Activated T-cell treated with anti-CD3 and anti-CD28 coated beads, Interleukin-2, amount 50 U/mL, for 4 hours (primary cell): ENCODE results near the gene TOMM40L. TPM values are rescaled to one million over a fixed set of nuclear protein-coding genes. Genes with fewer than 3 reads are reported as not detected.
A peak's percentile ranks its signal among the peaks of the same experiment; 100 is the strongest.

Experiments used
- ATAC-seq, 2 donors: fragments of 200-7000 bp; cut with Tn5 transposase; one replicate each; pipeline ENCODE4 v1.10.0; 2021
- DNase-seq: peaks from one replicate; pipeline ENCODE4 v3.0.0-alpha.2; 2020
- H3K27me3 Mint-ChIP-seq: one replicate; pipeline ENCODE4 v1.8.0; 2021; ENCODE audit warnings: low read depth, mixed read lengths
- H3K36me3 Mint-ChIP-seq: one replicate; pipeline ENCODE4 v1.8.0; 2022; ENCODE audit warnings: mixed read lengths; ENCODE audit not compliant: insufficient read depth
- H3K4me1 Mint-ChIP-seq: one replicate; pipeline ENCODE4 v1.8.0; 2021; ENCODE audit warnings: low read depth, mixed read lengths
- H3K4me3 Mint-ChIP-seq: one replicate; pipeline ENCODE4 v1.8.0; 2021; ENCODE audit warnings: mild to moderate bottlenecking, moderate library complexity, mixed read lengths
- H3K9me3 Mint-ChIP-seq: one replicate; pipeline ENCODE4 v1.8.0; 2021; ENCODE audit warnings: mixed read lengths
- total RNA-seq, 3 donors: library from RNA; stranded (reverse); gene quantifications; one replicate each; pipeline ENCODE4 v1.2.1, GENCODE V29; 2021

Gene TOMM40L
- total RNA-seq, 3 donors from 2014 or later: 23.8 to 29.8 (median 25.5) TPM

DNA sequence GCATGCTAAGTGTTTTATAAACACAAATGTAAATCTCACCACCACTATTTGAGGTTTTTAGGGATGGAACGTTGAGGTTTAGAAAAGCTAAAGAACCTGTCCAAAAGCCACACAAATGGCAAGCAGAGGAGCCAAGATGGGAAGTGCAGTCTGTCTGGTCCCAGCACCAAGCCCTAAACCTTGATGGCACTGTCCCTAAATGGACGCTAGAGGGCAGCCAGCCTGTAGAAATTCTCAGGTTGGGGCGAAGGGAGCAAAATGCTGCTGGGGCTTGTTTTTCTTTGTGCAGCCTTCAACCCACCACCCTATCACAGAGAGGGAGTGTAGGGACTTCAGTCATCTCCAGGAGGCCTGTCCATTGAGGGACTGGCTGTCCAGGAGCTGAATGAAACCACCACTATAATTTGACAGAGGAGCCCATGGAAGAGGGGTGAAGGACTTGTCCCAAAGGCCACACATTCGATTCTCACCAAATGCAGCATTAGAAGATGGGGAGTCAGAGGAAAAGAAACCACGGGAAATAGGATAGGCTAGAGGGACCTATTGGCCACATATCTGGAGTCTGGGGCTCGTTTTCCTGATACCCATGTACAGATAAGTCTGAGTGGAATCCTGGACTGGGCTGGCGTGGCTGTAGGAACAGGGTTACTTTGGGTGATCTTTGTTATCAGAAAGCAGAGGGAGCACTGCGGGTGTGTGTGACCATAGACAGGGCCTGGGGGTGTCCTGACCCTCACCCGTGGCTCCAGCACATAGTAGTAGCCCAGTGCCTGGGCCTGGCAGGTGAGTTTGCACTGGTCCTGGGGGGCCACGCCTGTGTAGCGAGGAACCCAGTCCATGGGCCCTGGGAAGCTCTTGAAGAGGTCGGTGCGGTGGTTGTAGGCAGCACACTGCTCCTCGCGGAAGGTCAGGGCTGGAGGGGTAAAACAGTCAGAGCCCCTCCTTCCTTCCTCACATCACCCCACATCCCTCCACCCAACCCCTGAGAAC is 33.1 kb upstream of the TOMM40L start:
- H3K27me3 Mint-ChIP-seq: no peaks in the 10 kb centered on the region
- peak; percentile 59 for DNase-seq
- no peaks in the 10 kb centered on the region for H3K9me3 Mint-ChIP-seq
- H3K36me3 Mint-ChIP-seq: no peaks in the 10 kb centered on the region
- no peak overlapping the region for H3K4me3 Mint-ChIP-seq
- peaks cover 36% of the 10 kb centered on the region for H3K4me1 Mint-ChIP-seq
- ATAC-seq: peak; percentile 91 to 95

DNA sequence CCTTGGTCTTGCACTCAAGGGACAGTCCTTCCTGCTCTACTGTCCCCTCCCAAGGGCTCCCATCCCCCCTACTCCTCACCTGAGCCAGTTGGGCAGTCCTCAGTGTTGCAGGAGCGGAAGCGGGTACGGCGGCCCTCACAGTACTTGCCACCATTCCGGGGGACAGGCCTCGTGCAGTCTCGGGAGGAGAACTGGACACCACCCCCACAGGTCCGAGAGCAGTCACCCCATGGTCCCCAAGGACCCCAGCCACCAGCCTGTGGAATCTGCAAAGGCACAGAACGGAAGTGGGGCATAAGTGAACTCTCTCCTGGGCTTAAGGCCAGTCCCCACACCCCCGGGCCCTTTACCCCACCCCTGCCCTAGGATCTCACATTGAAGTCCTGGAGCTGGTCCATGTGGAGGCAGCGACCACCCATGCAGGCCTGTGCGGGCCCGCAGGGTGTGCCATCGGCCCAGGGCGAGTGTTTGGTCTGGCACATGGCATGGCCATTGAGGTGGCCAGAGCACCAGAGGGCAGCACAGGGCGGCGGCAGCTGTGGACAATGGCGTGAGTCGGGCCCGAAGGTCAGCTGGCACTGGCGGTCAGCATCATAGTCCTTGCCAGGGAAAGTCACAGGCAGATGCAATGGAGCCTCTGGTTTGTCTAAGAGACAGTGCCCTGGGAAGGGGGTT is 32.2 kb upstream of the TOMM40L start:
- Mint-ChIP-seq H3K27me3 (no peaks in the 10 kb centered on the region), H3K4me3 (no peak overlapping the region), H3K4me1 (peaks cover 30% of the 10 kb centered on the region), H3K36me3 (no peaks in the 10 kb centered on the region), H3K9me3 (no peaks in the 10 kb centered on the region)
- no peak for ATAC-seq
- DNase-seq: no peak

DNA sequence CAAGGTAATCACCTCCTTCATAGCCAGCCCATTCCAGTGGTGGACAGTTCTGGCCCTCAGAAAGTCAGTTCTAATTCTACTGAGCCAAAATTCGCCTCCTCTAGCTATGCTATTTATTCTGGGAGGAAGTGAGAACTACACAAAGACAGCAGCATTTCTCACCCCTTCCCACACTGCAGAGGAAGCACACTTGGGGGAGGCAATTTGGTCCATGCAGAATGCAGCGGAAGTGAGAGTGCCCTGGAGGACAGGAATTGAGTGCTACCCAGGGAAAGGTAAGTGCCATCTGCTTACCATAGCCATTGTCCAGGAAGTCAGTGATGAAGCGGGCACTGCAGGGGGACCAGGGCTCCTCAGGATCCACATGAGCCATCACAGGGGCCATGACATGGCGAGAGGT is 30.7 kb upstream of the TOMM40L start:
- Mint-ChIP-seq H3K4me1 (peaks cover 31% of the 10 kb centered on the region), H3K27me3 (no peaks in the 10 kb centered on the region), H3K9me3 (no peaks in the 10 kb centered on the region), H3K4me3 (no peak overlapping the region), H3K36me3 (no peaks in the 10 kb centered on the region)
- ATAC-seq: no peak
- no peak for DNase-seq

DNA sequence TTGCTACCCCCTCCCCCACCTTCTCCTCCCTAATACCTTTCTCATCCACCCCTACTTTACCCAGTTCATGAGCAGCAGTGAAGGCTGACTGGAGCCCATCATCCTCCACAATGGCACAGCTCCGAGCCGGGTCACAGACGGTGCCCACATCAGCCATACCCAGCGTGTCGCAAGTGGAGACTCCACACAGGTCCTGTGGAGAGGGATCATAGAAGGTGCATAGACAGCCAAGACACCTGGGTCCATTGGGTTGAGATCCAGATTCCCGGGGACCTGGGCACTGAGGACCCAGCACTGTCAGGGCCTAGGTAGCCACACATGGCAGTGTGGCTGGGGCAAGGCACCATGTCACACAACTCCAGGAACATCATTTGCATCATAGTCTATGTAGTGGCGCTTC is 29.7 kb upstream of the TOMM40L start:
- H3K4me3 Mint-ChIP-seq: no peak overlapping the region
- DNase-seq (no peak), ATAC-seq (no peak)
- H3K9me3 Mint-ChIP-seq: no peaks in the 10 kb centered on the region
- peaks cover 40% of the 10 kb centered on the region for H3K4me1 Mint-ChIP-seq
- no peaks in the 10 kb centered on the region for H3K27me3 Mint-ChIP-seq
- H3K36me3 Mint-ChIP-seq: no peaks in the 10 kb centered on the region

DNA sequence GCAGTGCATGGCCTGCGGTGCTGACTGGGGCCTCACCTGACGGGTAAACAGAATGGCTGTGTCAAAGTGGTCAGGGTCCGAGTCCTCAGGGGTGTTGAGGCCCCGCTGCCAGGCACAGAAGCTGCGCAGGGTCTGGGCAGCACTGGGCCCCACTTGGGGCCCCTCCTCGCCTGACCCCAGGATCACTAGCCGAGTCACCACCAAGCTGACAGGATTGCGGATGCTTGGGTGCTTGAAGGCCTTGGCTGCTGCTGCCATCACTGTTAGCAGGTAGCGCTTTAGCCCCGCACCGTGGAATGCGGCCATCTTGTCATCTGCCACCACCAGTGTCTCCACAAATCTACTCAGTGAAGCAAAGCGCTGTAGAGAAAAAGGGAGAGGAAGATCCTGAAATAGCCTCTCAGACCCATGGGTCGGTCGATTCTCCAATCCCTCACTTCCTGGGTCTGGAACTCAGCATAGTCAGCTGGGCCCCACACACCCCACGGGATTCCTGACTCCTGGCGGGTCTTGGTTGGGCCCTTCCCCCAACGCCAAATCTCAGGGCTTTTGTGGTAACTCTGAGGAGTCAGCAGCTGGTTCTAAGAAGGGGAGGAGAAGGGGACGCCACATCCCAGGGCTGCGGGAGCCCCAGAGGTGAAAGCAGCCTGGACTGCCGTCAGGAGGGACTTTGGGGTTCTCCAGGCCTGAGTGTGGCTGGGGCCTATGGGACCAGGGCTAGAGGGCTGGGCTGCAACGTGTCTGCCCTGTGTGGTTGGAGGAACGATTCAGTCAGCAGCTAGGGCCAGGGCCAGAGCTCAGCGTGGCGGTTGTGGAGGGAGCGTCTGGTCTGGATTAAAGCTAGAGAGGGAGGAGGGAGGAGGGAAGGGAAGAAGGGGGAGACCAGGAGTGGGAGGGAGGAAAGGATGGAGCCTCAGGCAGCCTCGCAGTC is 29.1 kb upstream of the TOMM40L start:
- ATAC-seq: no peak
- Mint-ChIP-seq H3K36me3 (no peaks in the 10 kb centered on the region), H3K4me3 (no peak overlapping the region), H3K4me1 (peaks cover 47% of the 10 kb centered on the region), H3K9me3 (no peaks in the 10 kb centered on the region), H3K27me3 (no peaks in the 10 kb centered on the region)
- no peak for DNase-seq

DNA sequence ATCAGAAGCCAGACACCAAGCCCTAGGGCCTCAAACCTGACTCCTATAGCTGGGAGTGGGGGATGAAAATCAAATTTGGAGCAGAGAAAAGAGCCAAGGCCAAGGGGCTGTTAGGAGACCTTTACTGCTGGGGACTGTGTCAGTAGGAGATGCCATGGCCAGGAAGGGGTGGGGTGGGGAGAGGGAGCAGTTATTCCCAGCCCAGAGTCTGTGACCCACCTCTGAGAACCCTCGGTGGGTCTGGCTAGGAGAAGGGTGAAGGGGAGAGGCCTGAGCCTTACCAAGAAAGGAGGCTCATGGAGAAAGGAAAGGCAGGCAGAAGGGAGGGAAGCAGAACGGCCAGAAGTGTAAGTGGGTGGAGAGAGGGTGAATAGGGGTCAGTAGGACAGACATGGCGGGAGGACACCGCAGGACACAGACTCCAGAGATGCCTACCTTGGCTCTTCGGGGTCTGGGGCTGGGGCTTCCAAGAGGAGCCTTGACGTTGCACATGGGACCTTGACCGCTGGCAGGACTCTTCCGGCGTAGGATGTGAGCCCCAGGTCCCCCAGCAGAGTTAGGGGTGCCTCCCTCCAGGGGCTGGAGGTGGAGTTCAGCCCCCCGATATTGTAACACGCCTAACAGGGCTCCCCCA is 28.2 kb upstream of the TOMM40L start:
- H3K4me3 Mint-ChIP-seq: no peak overlapping the region
- ATAC-seq: no peak
- H3K27me3 Mint-ChIP-seq: no peaks in the 10 kb centered on the region
- H3K4me1 Mint-ChIP-seq: peaks cover 47% of the 10 kb centered on the region
- no peaks in the 10 kb centered on the region for H3K9me3 Mint-ChIP-seq
- DNase-seq: no peak
- H3K36me3 Mint-ChIP-seq: no peaks in the 10 kb centered on the region

DNA sequence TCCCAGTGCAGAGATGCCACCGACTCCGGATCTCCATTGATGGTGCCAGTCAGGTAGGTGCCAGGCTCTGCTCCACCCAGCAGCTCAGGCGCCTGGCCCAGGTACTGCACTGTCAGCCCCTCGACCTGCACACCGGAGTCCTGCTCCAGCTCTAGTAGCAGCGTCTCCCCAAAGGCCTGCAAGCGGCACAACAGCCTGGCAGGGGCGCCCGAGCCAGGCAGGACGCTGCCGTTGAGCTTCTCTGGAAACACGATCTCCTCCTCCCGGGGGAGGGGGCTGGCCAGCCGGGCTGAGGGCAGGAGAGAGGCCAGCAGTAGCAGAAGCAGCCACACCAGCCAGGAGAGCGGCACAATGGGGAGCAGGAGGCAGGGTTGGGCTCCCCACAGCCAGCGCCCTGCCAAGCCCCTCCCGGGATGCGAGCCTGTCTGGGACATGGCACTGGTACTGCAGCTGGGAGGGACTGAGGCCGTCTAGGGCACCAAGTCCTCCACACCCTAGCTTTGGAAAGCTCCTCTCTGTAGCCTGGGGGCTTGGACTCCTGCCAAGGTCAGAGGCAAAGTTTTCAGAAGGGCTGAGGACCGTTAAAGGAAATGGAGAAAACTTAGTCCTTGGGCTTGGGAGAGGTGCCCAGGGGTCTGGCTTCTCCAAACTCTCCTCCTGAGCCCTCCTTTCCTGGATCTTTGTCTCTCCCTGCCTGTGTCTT is 27.5 kb upstream of the TOMM40L start:
- H3K36me3 Mint-ChIP-seq: no peaks in the 10 kb centered on the region
- no peaks in the 10 kb centered on the region for H3K27me3 Mint-ChIP-seq
- H3K4me1 Mint-ChIP-seq: peaks cover 49% of the 10 kb centered on the region
- ATAC-seq (no peak), DNase-seq (no peak)
- no peak overlapping the region for H3K4me3 Mint-ChIP-seq
- H3K9me3 Mint-ChIP-seq: no peaks in the 10 kb centered on the region

DNA sequence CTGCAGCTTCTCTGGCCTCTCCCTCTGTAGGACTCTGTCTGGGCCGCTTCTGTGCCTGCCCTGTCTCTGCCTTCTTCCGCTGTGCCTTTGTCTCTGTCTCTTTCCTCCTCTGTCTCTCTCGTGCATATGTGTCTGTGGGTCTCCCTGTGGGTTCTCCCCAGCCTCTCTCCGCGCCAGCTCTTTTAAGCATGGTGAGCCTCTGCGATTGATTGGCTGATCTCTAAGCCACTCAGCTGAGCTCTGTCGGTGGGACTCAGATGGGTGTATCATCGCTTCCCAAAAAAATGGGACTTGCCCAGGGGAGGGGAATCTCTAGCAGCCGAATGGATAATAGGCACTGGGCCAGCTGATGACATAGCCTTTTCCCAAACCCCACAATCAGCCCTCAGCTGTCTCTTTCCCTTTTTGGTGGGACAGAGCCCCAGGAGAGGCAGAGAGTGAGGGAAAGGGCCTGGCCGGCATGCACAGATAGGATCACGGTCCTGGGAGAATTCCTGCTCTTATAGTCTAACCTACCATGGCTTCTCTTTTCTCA is 26.9 kb upstream of the TOMM40L start, which contains the start of gene ADAMTS4:
Gene ADAMTS4, minus strand, starts transcription at position 158 of the 535 bp plus-strand sequence. CDS start 427 bp downstream, outside the sequence.
- peak within 1 kb of the TSS; percentile 6 for H3K4me3 Mint-ChIP-seq
- no peak for ATAC-seq
- H3K4me1 Mint-ChIP-seq: peaks cover 56% of the 10 kb centered on the region
- peaks cover under 1% of the 10 kb centered on the region for H3K36me3 Mint-ChIP-seq
- no peak for DNase-seq
- no peaks in the 10 kb centered on the region for H3K27me3 Mint-ChIP-seq
- H3K9me3 Mint-ChIP-seq: no peaks in the 10 kb centered on the region

DNA sequence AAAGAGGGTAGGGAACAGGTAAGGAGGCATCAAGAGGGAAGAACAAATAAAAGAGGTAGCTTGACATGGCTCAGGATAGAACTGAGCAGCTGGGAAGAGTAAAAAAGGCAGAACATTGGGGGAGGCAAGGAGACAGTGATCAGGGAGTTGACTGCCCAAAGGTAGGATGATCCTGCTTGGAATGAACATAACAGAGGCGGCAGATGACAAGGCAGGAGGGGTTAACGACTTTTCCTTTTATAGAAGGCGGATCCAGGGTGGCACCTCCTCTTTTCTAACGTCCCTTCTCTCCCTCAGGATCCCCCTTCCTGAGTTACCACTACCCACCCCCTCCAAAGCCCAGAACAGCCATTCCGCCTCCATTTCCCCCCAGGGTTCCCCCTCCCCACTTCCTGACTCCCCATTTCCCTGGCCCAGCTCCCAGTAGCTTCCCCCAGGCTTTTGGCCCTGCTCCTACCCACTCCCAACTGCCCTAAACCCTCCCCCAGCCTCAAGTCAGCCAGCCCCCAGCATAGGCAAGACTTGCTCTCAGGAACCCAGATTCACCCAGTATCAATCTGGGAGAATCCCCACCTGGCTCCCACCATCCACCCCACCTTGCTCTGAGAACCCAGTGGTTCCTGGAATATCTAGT is 26.2 kb upstream of the TOMM40L start:
- no peaks in the 10 kb centered on the region for H3K9me3 Mint-ChIP-seq
- DNase-seq (no peak), ATAC-seq (no peak)
- H3K36me3 Mint-ChIP-seq: peaks cover 6% of the 10 kb centered on the region
- H3K4me3 Mint-ChIP-seq: peak overlapping the region; percentile 6
- no peaks in the 10 kb centered on the region for H3K27me3 Mint-ChIP-seq
- H3K4me1 Mint-ChIP-seq: peaks cover 60% of the 10 kb centered on the region

DNA sequence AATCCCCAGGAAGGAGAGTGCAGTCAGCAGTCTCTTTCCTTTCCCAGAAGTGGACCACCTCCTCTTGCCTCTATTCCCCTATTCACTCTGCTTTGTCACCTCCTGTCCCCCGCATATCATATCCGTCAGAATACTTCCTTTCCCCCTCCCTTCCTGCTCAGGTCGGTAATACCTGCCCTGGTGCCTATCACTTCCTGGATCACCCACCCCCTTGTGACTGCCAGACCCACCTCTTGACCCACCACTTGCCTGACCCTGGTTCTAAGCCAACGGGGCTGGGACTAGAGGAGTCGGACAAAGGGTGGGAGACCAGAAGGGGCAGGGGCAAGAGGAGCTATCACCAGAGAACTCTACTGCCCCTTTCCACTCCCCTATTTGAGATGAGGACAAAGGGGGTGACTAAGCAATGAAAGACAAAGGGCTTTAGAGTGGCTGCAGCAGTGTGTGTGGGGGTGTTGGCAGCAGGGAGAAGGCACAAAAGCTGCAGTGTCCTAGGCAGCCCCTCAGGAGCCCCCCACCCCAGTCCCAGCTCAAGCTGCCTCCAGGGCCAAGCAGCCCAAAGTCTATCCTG is 25.4 kb upstream of the TOMM40L start:
- peaks cover 60% of the 10 kb centered on the region for H3K4me1 Mint-ChIP-seq
- DNase-seq (no peak), ATAC-seq (no peak)
- H3K27me3 Mint-ChIP-seq: no peaks in the 10 kb centered on the region
- H3K36me3 Mint-ChIP-seq: peaks cover 9% of the 10 kb centered on the region
- H3K4me3 Mint-ChIP-seq: peak overlapping the region; percentile 51
- H3K9me3 Mint-ChIP-seq: no peaks in the 10 kb centered on the region

DNA sequence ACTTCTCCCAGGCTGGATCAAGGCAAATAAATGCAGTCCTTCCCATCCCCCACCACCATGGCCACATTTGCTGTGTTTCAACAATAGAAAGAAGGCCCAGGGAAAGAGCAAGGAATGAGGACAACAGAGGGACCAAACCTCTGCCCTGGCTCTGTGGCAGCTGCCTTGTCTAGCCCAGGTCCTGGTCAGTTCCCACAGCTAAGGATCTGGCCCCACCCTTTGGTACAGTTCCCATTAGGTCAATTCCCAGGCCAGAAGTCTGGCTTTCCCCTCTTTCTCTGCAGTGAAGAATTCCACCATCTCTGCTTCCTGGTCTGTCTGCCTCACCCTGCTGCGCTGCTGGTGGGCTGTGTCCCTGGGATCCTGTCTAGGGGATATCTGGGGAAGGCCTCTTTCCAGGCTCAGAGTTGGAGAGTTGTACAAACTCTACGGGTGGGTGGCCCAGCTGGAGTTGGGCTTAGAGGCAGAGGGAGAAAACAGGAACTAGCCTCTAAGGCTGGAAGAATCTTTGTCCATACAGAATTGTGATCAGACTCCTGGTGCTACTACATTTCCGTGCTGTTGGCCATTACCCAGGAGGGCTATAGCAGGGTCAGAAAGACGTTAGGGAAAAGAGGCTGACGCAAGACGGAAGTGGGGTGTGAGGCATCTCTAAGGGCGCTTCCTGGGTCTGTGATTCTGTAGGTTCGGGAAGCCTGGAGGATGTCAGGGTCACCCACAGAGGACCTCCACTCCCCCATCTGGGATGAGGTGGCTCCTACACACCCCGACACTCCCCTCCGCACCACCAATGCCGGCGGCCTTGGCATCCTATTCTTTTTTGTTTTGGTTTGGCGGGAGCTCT is 24.6 kb upstream of the TOMM40L start:
- DNase-seq (no peak), ATAC-seq (no peak)
- Mint-ChIP-seq H3K27me3 (no peaks in the 10 kb centered on the region), H3K9me3 (no peaks in the 10 kb centered on the region), H3K4me3 (peak overlapping the region; percentile 94), H3K4me1 (peaks cover 62% of the 10 kb centered on the region), H3K36me3 (peaks cover 13% of the 10 kb centered on the region)
